ENCODE data around the gene HIP1.
A peak's percentile ranks its signal among the peaks of the same experiment; 100 is the strongest.
"Not testable (repeated sequence)": the region's sequence is repeated elsewhere in the genome, so short reads cannot be mapped to it uniquely, and the experiment has no call there.

HIP1 gene

GRCh38 chr7:75771224-75771623 lies 32.5 kb upstream of the HIP1 start:
- ChIA-PET CTCF (interaction anchor here (4.9 kb wide), 1 partner anchor 10 kb away, joined by 29 read pairs; no protein-coding TSS in a partner anchor), POLR2A (no interaction called here)
- DNase-seq (ENCODE audit: extremely low spot score): no peak
- TF ChIP-seq, protein P1, sequence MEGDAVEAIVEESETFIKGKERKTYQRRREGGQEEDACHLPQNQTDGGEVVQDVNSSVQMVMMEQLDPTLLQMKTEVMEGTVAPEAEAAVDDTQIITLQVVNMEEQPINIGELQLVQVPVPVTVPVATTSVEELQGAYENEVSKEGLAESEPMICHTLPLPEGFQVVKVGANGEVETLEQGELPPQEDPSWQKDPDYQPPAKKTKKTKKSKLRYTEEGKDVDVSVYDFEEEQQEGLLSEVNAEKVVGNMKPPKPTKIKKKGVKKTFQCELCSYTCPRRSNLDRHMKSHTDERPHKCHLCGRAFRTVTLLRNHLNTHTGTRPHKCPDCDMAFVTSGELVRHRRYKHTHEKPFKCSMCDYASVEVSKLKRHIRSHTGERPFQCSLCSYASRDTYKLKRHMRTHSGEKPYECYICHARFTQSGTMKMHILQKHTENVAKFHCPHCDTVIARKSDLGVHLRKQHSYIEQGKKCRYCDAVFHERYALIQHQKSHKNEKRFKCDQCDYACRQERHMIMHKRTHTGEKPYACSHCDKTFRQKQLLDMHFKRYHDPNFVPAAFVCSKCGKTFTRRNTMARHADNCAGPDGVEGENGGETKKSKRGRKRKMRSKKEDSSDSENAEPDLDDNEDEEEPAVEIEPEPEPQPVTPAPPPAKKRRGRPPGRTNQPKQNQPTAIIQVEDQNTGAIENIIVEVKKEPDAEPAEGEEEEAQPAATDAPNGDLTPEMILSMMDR (IDR thresholded peaks at IDR 0.05; ENCODE audit: control extremely low read depth, extremely low read depth, low read depth, missing control alignments): no peak

DNA sequence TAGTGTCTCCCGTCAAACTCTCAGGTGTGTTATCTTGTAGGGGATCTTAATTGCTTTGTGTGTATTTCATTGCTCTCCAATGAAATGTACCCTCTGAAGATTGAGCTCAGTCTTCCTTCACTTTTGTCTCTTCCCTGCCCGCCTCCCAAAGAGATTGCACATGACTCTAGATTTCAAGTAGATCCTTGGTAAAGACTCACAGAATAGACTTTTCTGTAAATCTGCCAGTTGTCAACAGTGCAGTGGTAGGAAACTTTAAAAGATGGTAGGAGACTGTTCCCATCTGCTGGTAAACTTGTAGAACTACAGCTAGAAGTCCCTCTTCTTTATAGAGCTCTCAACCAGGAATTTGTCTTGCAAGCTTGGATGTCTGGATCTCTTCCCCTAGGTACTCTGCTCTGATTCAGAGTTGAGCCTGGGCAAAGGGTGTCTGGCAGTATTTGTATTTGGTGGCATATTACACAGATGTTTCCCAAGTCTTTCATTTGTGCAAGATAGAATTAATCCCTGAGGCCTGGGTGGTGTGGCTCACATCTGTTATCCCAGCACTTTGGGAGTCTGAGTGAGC lies 23.7 kb upstream of the HIP1 start:
- TF ChIP-seq, protein P1 (IDR thresholded peaks at IDR 0.05; ENCODE audit: control extremely low read depth, extremely low read depth, low read depth, missing control alignments): peak; percentile 72
- CTCF ChIA-PET: interaction anchor here (0.6 to 3.7 kb wide), 18 partner anchors 9 to 1361 kb away, joined by 3 to 29 read pairs (median 4); partner anchors contain the start of genes CCL24, CCL26 and HIP1
- peak; percentile 80 for DNase-seq (ENCODE audit: extremely low spot score)
- POLR2A ChIA-PET: no interaction called here

- POLR2A ChIA-PET; DNase-seq (ENCODE audit: extremely low spot score): not testable (repeated sequence)
- CTCF ChIA-PET: interaction anchor here (1.0 to 3.7 kb wide), 16 partner anchors 8 to 258 kb away, joined by 3 to 29 read pairs (median 6); partner anchors contain the start of genes CCL24, CCL26 and HIP1
These were observed 23.1 kb upstream of the HIP1 start for GRCh38 chr7:75761801-75762200.

GRCh38 chr7:75758491-75758890 lies 19.8 kb upstream of the HIP1 start:
- POLR2A ChIA-PET: interaction anchor here (0.9 kb wide), 1 partner anchor 228 kb away, joined by 3 read pairs; no protein-coding TSS in a partner anchor
- DNase-seq (ENCODE audit: extremely low spot score): no peak
- CTCF ChIA-PET: interaction anchor here (1.3 kb wide), 2 partner anchors 79 to 116 kb away, joined by 3 read pairs; no protein-coding TSS in a partner anchor

GRCh38 chr7:75757860-75758259 lies 19.1 kb upstream of the HIP1 start:
- POLR2A ChIA-PET: no interaction called here
- DNase-seq (ENCODE audit: extremely low spot score): no peak
- TF ChIP-seq, protein P1 (IDR thresholded peaks at IDR 0.05; ENCODE audit: control extremely low read depth, extremely low read depth, low read depth, missing control alignments): no peak
- CTCF ChIA-PET: interaction anchor here (1.3 to 1.7 kb wide), 3 partner anchors 11 to 116 kb away, joined by 3 to 5 read pairs (median 3); no protein-coding TSS in a partner anchor

More at GRCh38 chr7:75758491-75758890, 19.8 kb upstream of the HIP1 start:
- TF ChIP-seq, protein P1 (IDR thresholded peaks at IDR 0.05; ENCODE audit: control extremely low read depth, extremely low read depth, low read depth, missing control alignments): no peak

GRCh38 chr7:75756991-75757676 lies 18.4 kb upstream of the HIP1 start:
- DNase-seq (ENCODE audit: extremely low spot score): peak; percentile 36
- TF ChIP-seq, protein P1 (IDR thresholded peaks at IDR 0.05; ENCODE audit: control extremely low read depth, extremely low read depth, low read depth, missing control alignments): peak; percentile 30
- POLR2A ChIA-PET: no interaction called here
- CTCF ChIA-PET: interaction anchor here (1.7 kb wide), 1 partner anchor 11 kb away, joined by 5 read pairs; no protein-coding TSS in a partner anchor
